Gastroesophageal sphincter (tissue), 4 donors: ENCODE measurements around the gene HLCS. TPM values are rescaled to one million over a fixed set of nuclear protein-coding genes. Genes with fewer than 3 reads are reported as not detected.

Experiments
- ATAC-seq: fragments of 150-250 bp; one replicate; pipeline ENCODE4 v1.9.1; 2016; ENCODE audit warnings: mild to moderate bottlenecking, moderate library complexity
- H3K27ac ChIP-seq, 4 donors: fragments of 200-600 bp; sonication (generic) in 3 of 4; 1 replicate in 3 of 4; 2 replicates in 1 of 4; pipeline ENCODE4 v1.5.1; 2016 to 2019
- H3K27me3 ChIP-seq: fragments of 200-600 bp; sonication (generic); one replicate; pipeline ENCODE4 v1.5.1; 2019
- H3K36me3 ChIP-seq, 2 donors: fragments of 200-600 bp; sonication (generic); one replicate each; pipeline ENCODE4 v1.5.1; 2019; ENCODE audit warnings: control low read depth in 1 of 2
- H3K4me1 ChIP-seq, 3 donors: fragments of 200-600 bp; sonication (generic); 1 replicate in 2 of 3; 2 replicates in 1 of 3; pipeline ENCODE4 v1.5.1; 2016 to 2019; ENCODE audit warnings: control low read depth in 2 of 3
- H3K4me3 ChIP-seq, 2 donors: fragments of 200-600 bp; sonication (generic); one replicate each; pipeline ENCODE4 v1.5.1; 2019; ENCODE audit warnings: mild to moderate bottlenecking in 1 of 2, moderate library complexity in 1 of 2
- H3K9me3 ChIP-seq, 3 donors: fragments of 200-600 bp; sonication (generic); one replicate each; pipeline ENCODE4 v1.5.1; 2017 to 2019; ENCODE audit warnings: control low read depth in 2 of 3
- CTCF ChIP-seq, 4 experiments: fragments of 200-600 bp in 2 of 4; fragments of 450-650 bp in 2 of 4; sonication (generic) in 1 of 4; IDR thresholded peaks; one replicate each; pipeline ENCODE4 v1.5.1; 2017 to 2019; ENCODE audit warnings: antibody characterized with exemption in 4 of 4, mild to moderate bottlenecking in 2 of 4, moderate library complexity in 2 of 4
- EP300 ChIP-seq: sonication (generic); formaldehyde crosslinking; IDR thresholded peaks from one replicate; pipeline ENCODE4 v1.6.1; 2017; ENCODE audit warnings: antibody characterized with exemption, mild to moderate bottlenecking
- POLR2A ChIP-seq, 2 donors: fragments of 450-650 bp; IDR thresholded peaks; one replicate each; pipeline ENCODE4 v1.6.1; 2017; ENCODE audit warnings: antibody characterized with exemption in 2 of 2, mild to moderate bottlenecking in 2 of 2, moderate library complexity in 1 of 2
- POLR2AphosphoS5 ChIP-seq: sonication (generic); formaldehyde crosslinking; IDR thresholded peaks from one replicate; pipeline ENCODE4 v1.6.1; 2017; ENCODE audit warnings: antibody characterized with exemption
- WGBS, 2 donors: methylation state at CpG; one replicate each; pipeline ENCODE4 v1.1.5; 2018; ENCODE audit warnings: low coverage in 1 of 2; 5-methylcytosine and 5-hydroxymethylcytosine counted together
- total RNA-seq, 4 donors: library from RNA; depleted of rRNA; stranded (reverse); fragments of >200 nt; gene quantifications; one replicate each; pipeline ENCODE4 v1.1.0, GENCODE V29; 2016

The HLCS gene
- total RNA-seq, 4 donors from 2014 or later: 14.4 to 33.3 (median 24.9) TPM

DNA sequence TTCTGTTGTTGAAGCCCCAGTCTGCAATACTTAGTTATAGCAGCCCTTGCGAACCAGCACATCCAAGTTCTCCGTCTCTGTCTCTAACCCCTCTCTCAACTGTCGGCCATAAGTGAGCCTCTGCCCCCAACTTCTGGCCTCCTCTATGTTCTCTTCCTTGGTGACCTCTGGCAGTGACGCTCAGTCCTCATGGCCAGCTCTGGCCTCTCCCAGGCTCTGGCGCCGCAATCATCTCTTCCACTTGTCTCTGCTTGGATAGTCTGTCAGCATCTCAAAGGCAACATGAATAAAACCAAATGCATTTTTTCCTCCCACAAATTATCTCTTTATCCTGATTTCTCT, 8.4 kb upstream of the HLCS start:
- H3K9me3 ChIP-seq: no peaks in the 10 kb centered on the region
- H3K27me3 ChIP-seq: no peaks in the 10 kb centered on the region
- no peak for ATAC-seq
- no peak overlapping the region for H3K4me3 ChIP-seq
- no peak overlapping the region for H3K27ac ChIP-seq
- H3K36me3 ChIP-seq: no peaks in the 10 kb centered on the region
- WGBS, 2 donors: 77 to 80% methylated on average over 6 of the region's 6 CpGs
- TF ChIP-seq POLR2A (IDR thresholded peaks at IDR 0.05): no peak
- no peak for TF ChIP-seq CTCF (IDR thresholded peaks at IDR 0.05)
- peaks cover 0 to 10% (median 3%) of the 10 kb centered on the region in 3 donors for H3K4me1 ChIP-seq

DNA sequence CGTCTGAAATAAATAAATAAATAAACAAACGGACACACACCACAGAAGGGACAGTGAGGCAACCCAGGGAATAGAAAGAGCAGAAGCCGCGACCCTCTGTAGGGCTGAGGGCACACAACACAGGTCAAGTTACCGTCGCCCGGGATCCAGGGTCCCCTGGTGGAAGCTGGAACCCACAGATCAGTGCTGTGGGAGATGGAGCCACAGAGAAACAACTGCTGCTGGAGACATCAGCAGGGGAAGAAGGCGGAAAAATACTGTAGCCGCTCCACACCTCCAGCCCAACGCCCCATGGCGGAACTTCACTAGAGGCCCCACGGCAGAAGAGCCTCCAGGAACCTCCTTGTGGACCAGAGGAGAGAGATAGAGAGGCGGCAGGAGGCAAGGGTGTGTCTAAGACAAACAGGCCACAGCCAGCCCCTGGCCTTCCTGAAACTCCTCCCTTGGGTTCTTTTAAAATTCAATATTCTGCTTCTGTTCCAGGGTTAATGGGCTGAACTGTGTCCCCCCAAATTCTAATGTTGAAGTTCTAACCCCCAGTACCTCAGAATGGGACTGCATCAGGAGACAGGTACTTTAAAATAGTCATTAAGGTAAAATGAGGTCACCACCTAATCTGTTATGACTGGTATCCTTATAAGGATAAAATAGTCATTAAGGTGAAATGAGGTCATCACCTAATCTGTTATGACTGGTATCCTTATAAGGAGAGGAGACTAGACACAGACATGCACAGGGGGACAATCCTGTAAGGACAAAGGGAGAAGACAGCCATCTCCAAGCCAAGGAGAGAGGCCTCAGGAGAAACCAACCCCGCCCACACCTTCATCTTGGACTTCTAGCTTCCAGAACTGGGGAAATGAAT, 7.7 kb upstream of the HLCS start:
- Histone ChIP-seq H3K9me3 (no peaks in the 10 kb centered on the region), H3K27ac (no peak overlapping the region), H3K4me1 (peaks cover 0 to 10% (median 3%) of the 10 kb centered on the region in 3 donors), H3K27me3 (no peaks in the 10 kb centered on the region), H3K4me3 (no peak overlapping the region), H3K36me3 (no peaks in the 10 kb centered on the region)
- no peak for ATAC-seq
- 79 to 80% methylated on average over 5 to 9 of the region's 14 CpGs for WGBS, 2 donors
- TF ChIP-seq EP300 (no peak), POLR2A (IDR thresholded peaks at IDR 0.05) (no peak), POLR2AphosphoS5 (no peak), CTCF (IDR thresholded peaks at IDR 0.05) (no peak)

- peaks cover 0 to 24% (median 0%) of the 10 kb centered on the region in 3 donors for H3K4me1 ChIP-seq
- no peak overlapping the region for H3K27ac ChIP-seq
- 71 to 90% methylated on average over 1 of the region's 1 CpG for WGBS, 2 donors
- H3K27me3 ChIP-seq: no peaks in the 10 kb centered on the region
- no peak for ATAC-seq
- H3K36me3 ChIP-seq: no peaks in the 10 kb centered on the region
- no peaks in the 10 kb centered on the region for H3K9me3 ChIP-seq
- TF ChIP-seq EP300 (no peak), POLR2AphosphoS5 (no peak), POLR2A (IDR thresholded peaks at IDR 0.05) (no peak), CTCF (IDR thresholded peaks at IDR 0.05) (no peak)
- H3K4me3 ChIP-seq: no peak overlapping the region
Observed at GRCh38 chr21:36968976-36969375, 2.5 kb upstream of the HLCS start.

DNA sequence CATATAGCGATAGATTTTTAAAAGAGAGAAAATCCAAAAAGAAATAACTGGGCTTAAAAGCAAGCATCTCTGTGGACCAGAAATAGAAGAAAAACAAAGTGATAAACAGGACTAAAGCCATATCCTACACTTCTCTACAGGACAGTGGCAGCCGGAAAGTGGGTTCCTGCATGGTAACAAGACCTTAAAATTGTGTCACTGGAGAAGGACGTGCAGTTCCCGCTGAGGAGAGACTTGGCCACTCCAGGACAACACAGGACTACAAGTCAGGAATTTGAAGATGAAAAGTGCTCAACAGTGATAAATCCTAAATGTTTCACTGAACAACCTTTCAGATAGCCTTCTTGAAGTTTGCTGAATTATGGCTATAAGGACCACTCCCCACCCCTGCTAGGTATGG, 1.9 kb upstream of the HLCS start:
- WGBS, 2 donors: 63 to 73% methylated on average over 3 to 4 of the region's 4 CpGs
- ATAC-seq: no peak
- Histone ChIP-seq H3K4me3 (no peak overlapping the region), H3K4me1 (peaks cover 0 to 24% (median 0%) of the 10 kb centered on the region in 3 donors), H3K36me3 (no peaks in the 10 kb centered on the region), H3K27me3 (no peaks in the 10 kb centered on the region), H3K9me3 (no peaks in the 10 kb centered on the region), H3K27ac (no peak overlapping the region)
- TF ChIP-seq EP300: no peak
- no peak for TF ChIP-seq CTCF (IDR thresholded peaks at IDR 0.05)
- TF ChIP-seq POLR2AphosphoS5: no peak
- TF ChIP-seq POLR2A (IDR thresholded peaks at IDR 0.05): no peak
